Epithelial cell of esophagus (primary cell): ENCODE measurements around the gene PALLD.
A peak's percentile ranks its signal among the peaks of the same experiment; 100 is the strongest.

ENCODE experiments used
- DNase-seq: peaks from one replicate; pipeline ENCODE4 v3.0.0; 2010; ENCODE audit warnings: low read depth
- H3K4me3 ChIP-seq: 2 replicates; pipeline ENCODE4 v1.5.1; 2011; ENCODE audit warnings: mild to moderate bottlenecking, low read length, control low read depth
- CTCF ChIP-seq: IDR thresholded peaks from 2 replicates; pipeline ENCODE4 v1.5.1; 2011; ENCODE audit warnings: low read depth, mild to moderate bottlenecking, low read length, control low read depth, inconsistent platforms; ENCODE audit not compliant: insufficient read depth; ENCODE audit errors: missing control alignments

The PALLD gene

GRCh38 chr4:168677879-168678278 lies 181.0 kb downstream of the PALLD start:
- TF ChIP-seq CTCF: no peak
- no peak overlapping the region for H3K4me3 ChIP-seq
- no peak for DNase-seq

- TF ChIP-seq CTCF: no peak
- no peak overlapping the region for H3K4me3 ChIP-seq
- DNase-seq: no peak
Measured at GRCh38 chr4:168678751-168679366, 182.0 kb downstream of the PALLD start.

GRCh38 chr4:168679397-168679796 lies 182.5 kb downstream of the PALLD start:
- DNase-seq: no peak
- no peak for TF ChIP-seq CTCF
- H3K4me3 ChIP-seq: no peak overlapping the region

GRCh38 chr4:168679819-168680218 lies 183.0 kb downstream of the PALLD start:
- peak; percentile 63 for DNase-seq
- no peak for TF ChIP-seq CTCF
- no peak overlapping the region for H3K4me3 ChIP-seq

- no peak for DNase-seq
- H3K4me3 ChIP-seq: no peak overlapping the region
- no peak for TF ChIP-seq CTCF
Measured at GRCh38 chr4:168682898-168683500, 186.1 kb downstream of the PALLD start.

- no peak overlapping the region for H3K4me3 ChIP-seq
- DNase-seq: no peak
- TF ChIP-seq CTCF: no peak
Measured at GRCh38 chr4:168683595-168683994, 186.7 kb downstream of the PALLD start.
